Vagina (tissue), 2 donors: ENCODE results near the gene SYTL4. TPM values are rescaled to one million over a fixed set of nuclear protein-coding genes. Genes with fewer than 3 reads are reported as not detected.

Experiments used
- DNase-seq, 2 donors: peaks; one replicate each; pipeline ENCODE4 v3.0.0-alpha.2; 2017; ENCODE audit errors: extremely low spot score in 2 of 2
- H3K27ac ChIP-seq: fragments of 200-600 bp; sonication (generic); one replicate; pipeline ENCODE4 v1.5.1; 2019
- H3K27me3 ChIP-seq: fragments of 200-600 bp; sonication (generic); one replicate; pipeline ENCODE4 v1.5.1; 2019
- H3K36me3 ChIP-seq, 2 donors: fragments of 200-600 bp; sonication (generic); one replicate each; pipeline ENCODE4 v1.5.1; 2017 to 2019
- H3K4me1 ChIP-seq: fragments of 200-600 bp; sonication (generic); one replicate; pipeline ENCODE4 v1.5.1; 2019
- H3K4me3 ChIP-seq, 2 donors: fragments of 200-600 bp; sonication (generic); 1 replicate in 1 of 2; 2 replicates in 1 of 2; pipeline ENCODE4 v1.5.1; 2016 to 2019
- H3K9me3 ChIP-seq: fragments of 200-600 bp; sonication (generic); one replicate; pipeline ENCODE4 v1.5.1; 2019
- POLR2A ChIP-seq, 2 donors: fragments of 450-650 bp; IDR thresholded peaks; one replicate each; pipeline ENCODE4 v1.6.1; 2017; ENCODE audit warnings: antibody characterized with exemption in 2 of 2, mild to moderate bottlenecking in 2 of 2, moderate library complexity in 2 of 2
- POLR2AphosphoS5 ChIP-seq, 2 donors: sonication (generic); formaldehyde crosslinking; IDR thresholded peaks; one replicate each; pipeline ENCODE4 v1.9.0; 2017; ENCODE audit warnings: antibody characterized with exemption in 2 of 2, mild to moderate bottlenecking in 2 of 2, low read depth in 1 of 2; ENCODE audit not compliant: insufficient read depth in 1 of 2
- intact Hi-C: fragments of 100-400 bp; cut with DNase I; formaldehyde crosslinking; loops from one replicate; pipeline ENCODE4 v1.15.1; 2023
- total RNA-seq: library from RNA; depleted of rRNA; stranded (reverse); fragments of >200 nt; gene quantifications from one replicate; pipeline ENCODE4 v1.2.3, GENCODE V29; 2016
- TF ChIP-seq, protein P1 (sequence below), 3 experiments: fragments of 450-650 bp in 2 of 3; fragments of 200-600 bp in 1 of 3; sonication (generic) in 1 of 3; IDR thresholded peaks; one replicate each; pipeline ENCODE4 v1.5.1; 2017 to 2019; ENCODE audit warnings: antibody characterized with exemption in 3 of 3, mild to moderate bottlenecking in 2 of 3, moderate library complexity in 2 of 3

The SYTL4 gene
- total RNA-seq, 1 donor from 2014 or later: 21.9 TPM

GRCh38 chrX:100704581-100705203 is 27.2 kb downstream of the SYTL4 start:
- no peaks in the 10 kb centered on the region for H3K4me1 ChIP-seq

GRCh38 chrX:100700809-100701208 is 31.1 kb downstream of the SYTL4 start:
- DNase-seq: no peak
- H3K9me3 ChIP-seq: no peaks in the 10 kb centered on the region
- no peak overlapping the region for H3K27ac ChIP-seq
- no peaks in the 10 kb centered on the region for H3K4me1 ChIP-seq
- intact Hi-C loops: no loop called here
- no peaks in the 10 kb centered on the region for H3K27me3 ChIP-seq
- TF ChIP-seq POLR2AphosphoS5 (IDR thresholded peaks at IDR 0.05; ENCODE audit: insufficient read depth in 1 of 2, low read depth in 1 of 2) (no peak), POLR2A (IDR thresholded peaks at IDR 0.05) (no peak)
- TF ChIP-seq, protein P1, sequence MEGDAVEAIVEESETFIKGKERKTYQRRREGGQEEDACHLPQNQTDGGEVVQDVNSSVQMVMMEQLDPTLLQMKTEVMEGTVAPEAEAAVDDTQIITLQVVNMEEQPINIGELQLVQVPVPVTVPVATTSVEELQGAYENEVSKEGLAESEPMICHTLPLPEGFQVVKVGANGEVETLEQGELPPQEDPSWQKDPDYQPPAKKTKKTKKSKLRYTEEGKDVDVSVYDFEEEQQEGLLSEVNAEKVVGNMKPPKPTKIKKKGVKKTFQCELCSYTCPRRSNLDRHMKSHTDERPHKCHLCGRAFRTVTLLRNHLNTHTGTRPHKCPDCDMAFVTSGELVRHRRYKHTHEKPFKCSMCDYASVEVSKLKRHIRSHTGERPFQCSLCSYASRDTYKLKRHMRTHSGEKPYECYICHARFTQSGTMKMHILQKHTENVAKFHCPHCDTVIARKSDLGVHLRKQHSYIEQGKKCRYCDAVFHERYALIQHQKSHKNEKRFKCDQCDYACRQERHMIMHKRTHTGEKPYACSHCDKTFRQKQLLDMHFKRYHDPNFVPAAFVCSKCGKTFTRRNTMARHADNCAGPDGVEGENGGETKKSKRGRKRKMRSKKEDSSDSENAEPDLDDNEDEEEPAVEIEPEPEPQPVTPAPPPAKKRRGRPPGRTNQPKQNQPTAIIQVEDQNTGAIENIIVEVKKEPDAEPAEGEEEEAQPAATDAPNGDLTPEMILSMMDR (IDR thresholded peaks at IDR 0.05): no peak
- H3K36me3 ChIP-seq: no peaks in the 10 kb centered on the region
- H3K4me3 ChIP-seq: no peak overlapping the region

More at GRCh38 chrX:100704581-100705203, 27.2 kb downstream of the SYTL4 start:
- Histone ChIP-seq H3K27ac (no peak overlapping the region), H3K9me3 (no peaks in the 10 kb centered on the region), H3K27me3 (no peaks in the 10 kb centered on the region), H3K36me3 (no peaks in the 10 kb centered on the region), H3K4me3 (no peak overlapping the region)
- intact Hi-C loops: no loop called here
- DNase-seq: no peak
- no peak for TF ChIP-seq POLR2AphosphoS5 (IDR thresholded peaks at IDR 0.05; ENCODE audit: insufficient read depth in 1 of 2, low read depth in 1 of 2)
- TF ChIP-seq, protein P1 (IDR thresholded peaks at IDR 0.05): no peak
- TF ChIP-seq POLR2A (IDR thresholded peaks at IDR 0.05): no peak

DNA sequence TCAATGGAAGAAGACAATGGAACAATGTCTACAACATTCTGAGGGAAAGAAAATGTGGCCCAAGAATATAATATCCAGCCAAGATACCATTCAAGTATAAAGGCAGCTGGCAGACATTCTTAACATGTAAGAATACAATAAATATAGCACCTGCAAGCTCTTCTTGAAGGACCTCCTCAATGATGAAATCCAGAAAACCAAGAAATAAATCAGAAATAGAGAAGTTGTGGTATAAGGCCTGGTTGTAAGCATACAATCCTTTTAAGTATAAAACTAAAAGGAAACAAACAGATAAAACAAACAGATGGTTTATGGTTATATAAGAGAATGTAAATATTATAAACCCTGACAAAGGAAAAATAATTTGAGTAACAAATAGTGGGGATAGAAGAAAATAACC is 33.4 kb downstream of the SYTL4 start:
- no peaks in the 10 kb centered on the region for H3K27me3 ChIP-seq
- H3K9me3 ChIP-seq: no peaks in the 10 kb centered on the region
- no peak overlapping the region for H3K27ac ChIP-seq
- no peaks in the 10 kb centered on the region for H3K4me1 ChIP-seq
- TF ChIP-seq POLR2A (IDR thresholded peaks at IDR 0.05) (no peak), POLR2AphosphoS5 (IDR thresholded peaks at IDR 0.05; ENCODE audit: insufficient read depth in 1 of 2, low read depth in 1 of 2) (no peak)
- TF ChIP-seq, protein P1 (IDR thresholded peaks at IDR 0.05): no peak
- no peak overlapping the region for H3K4me3 ChIP-seq
- no peak for DNase-seq
- no peaks in the 10 kb centered on the region for H3K36me3 ChIP-seq
- intact Hi-C loops: no loop called here

DNA sequence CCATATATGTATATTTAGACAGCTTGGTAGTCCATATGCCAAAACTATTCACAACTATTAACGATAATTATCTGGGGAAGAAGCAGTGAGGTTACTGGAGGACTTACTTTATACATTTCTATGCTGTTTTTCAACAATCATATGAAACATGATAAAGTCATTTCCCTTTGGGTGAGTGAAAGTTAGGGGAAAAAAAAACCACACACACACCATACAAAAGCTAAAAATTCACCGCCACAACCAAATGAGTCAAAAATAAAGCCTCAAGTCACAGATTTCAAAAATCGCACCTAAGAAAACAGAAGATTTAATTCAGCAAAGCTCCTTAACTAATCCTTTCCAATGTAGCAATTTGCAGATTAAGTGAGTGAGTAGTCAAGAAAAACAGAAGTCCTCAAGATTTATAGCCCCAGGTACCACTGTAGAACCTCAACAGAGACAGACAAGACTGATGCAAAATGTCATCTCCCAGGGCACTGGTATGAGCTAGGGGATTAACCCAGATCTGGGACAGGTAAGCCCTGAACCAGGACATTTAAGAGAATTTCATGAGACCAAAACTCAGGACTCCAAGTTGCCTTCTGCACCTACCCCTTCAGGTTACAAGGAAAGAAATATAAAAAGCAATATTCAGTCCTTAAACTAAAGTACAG is 35.1 kb downstream of the SYTL4 start:
- no peak for DNase-seq
- H3K36me3 ChIP-seq: no peaks in the 10 kb centered on the region
- no peak overlapping the region for H3K4me3 ChIP-seq
- no peak overlapping the region for H3K27ac ChIP-seq
- no peaks in the 10 kb centered on the region for H3K4me1 ChIP-seq
- intact Hi-C loops: no loop called here
- no peaks in the 10 kb centered on the region for H3K27me3 ChIP-seq
- TF ChIP-seq POLR2A (IDR thresholded peaks at IDR 0.05): no peak
- no peak for TF ChIP-seq POLR2AphosphoS5 (IDR thresholded peaks at IDR 0.05; ENCODE audit: insufficient read depth in 1 of 2, low read depth in 1 of 2)
- TF ChIP-seq, protein P1 (IDR thresholded peaks at IDR 0.05): no peak
- no peaks in the 10 kb centered on the region for H3K9me3 ChIP-seq

GRCh38 chrX:100695991-100696390 is 35.9 kb downstream of the SYTL4 start:
- no peaks in the 10 kb centered on the region for H3K36me3 ChIP-seq
- no peak for DNase-seq
- no peaks in the 10 kb centered on the region for H3K4me1 ChIP-seq
- H3K27ac ChIP-seq: no peak overlapping the region
- TF ChIP-seq POLR2A (IDR thresholded peaks at IDR 0.05) (no peak), POLR2AphosphoS5 (IDR thresholded peaks at IDR 0.05; ENCODE audit: insufficient read depth in 1 of 2, low read depth in 1 of 2) (no peak)
- TF ChIP-seq, protein P1 (IDR thresholded peaks at IDR 0.05): no peak
- H3K4me3 ChIP-seq: no peak overlapping the region
- H3K27me3 ChIP-seq: no peaks in the 10 kb centered on the region
- no peaks in the 10 kb centered on the region for H3K9me3 ChIP-seq
- intact Hi-C loops: no loop called here
